GM12892 (cell line): ENCODE results near the gene C2CD3.

ENCODE experiments used
- POLR2A ChIP-seq: IDR thresholded peaks from 2 replicates; pipeline ENCODE4 v1.6.1; 2011; ENCODE audit warnings: low read depth, low read length, control low read depth
- POLR2AphosphoS5 ChIP-seq: IDR thresholded peaks from 2 replicates; pipeline ENCODE4 v1.6.1; 2011; ENCODE audit warnings: low read depth, low read length, control low read depth

- TF ChIP-seq POLR2A (no peak), POLR2AphosphoS5 (no peak)
These were observed 154.7 kb downstream of the C2CD3 start for GRCh38 chr11:74015919-74016684.
